ENCODE measurements around the gene AKIP1.
"Not testable (repeated sequence)": the region's sequence is repeated elsewhere in the genome, so short reads cannot be mapped to it uniquely, and the experiment has no call there.

Gene AKIP1

GRCh38 chr11:8917157-8917825 lies 6.3 kb downstream of the AKIP1 start:
- peak; percentile 97 for DNase-seq (ENCODE audit: low read depth, low spot score)

GRCh38 chr11:8922691-8923090 lies 11.7 kb downstream of the AKIP1 start:
- no peak for DNase-seq (ENCODE audit: low read depth, low spot score)

GRCh38 chr11:8925711-8926110 lies 14.7 kb downstream of the AKIP1 start:
- DNase-seq (ENCODE audit: low read depth, low spot score), result no peak

- no peak for DNase-seq (ENCODE audit: low read depth, low spot score)
Measured at GRCh38 chr11:8926236-8926635, 15.2 kb downstream of the AKIP1 start.

- DNase-seq (ENCODE audit: low read depth, low spot score), result no peak
Measured at GRCh38 chr11:8927233-8927632, 16.2 kb downstream of the AKIP1 start.

- DNase-seq (ENCODE audit: low read depth, low spot score), result no peak
Measured at GRCh38 chr11:8928205-8928604, 17.2 kb downstream of the AKIP1 start.

- DNase-seq (ENCODE audit: low read depth, low spot score), result peak; percentile 20
Measured at GRCh38 chr11:8928981-8929615, 18.1 kb downstream of the AKIP1 start.

GRCh38 chr11:8930456-8931175 lies 19.6 kb downstream of the AKIP1 start:
- DNase-seq (ENCODE audit: low read depth, low spot score), result peak; percentile 16

GRCh38 chr11:8932564-8933180 lies 21.7 kb downstream of the AKIP1 start, which contains the start of gene C11orf16:
C11orf16 (minus strand) TSS chr11:8932947; CDS start chr11:8932308, 639 bp downstream.
- DNase-seq (ENCODE audit: low read depth, low spot score), result no peak

GRCh38 chr11:8933931-8934330 lies 22.9 kb downstream of the AKIP1 start:
- DNase-seq (ENCODE audit: low read depth, low spot score), result no peak

GRCh38 chr11:8934742-8935488 lies 23.9 kb downstream of the AKIP1 start:
- peak; percentile 76 for DNase-seq (ENCODE audit: low read depth, low spot score)

GRCh38 chr11:8935789-8936188 lies 24.8 kb downstream of the AKIP1 start:
- DNase-seq (ENCODE audit: low read depth, low spot score), result not testable (repeated sequence)

GRCh38 chr11:8937159-8937558 lies 26.2 kb downstream of the AKIP1 start:
- DNase-seq (ENCODE audit: low read depth, low spot score), result no peak

- no peak for DNase-seq (ENCODE audit: low read depth, low spot score)
Measured at GRCh38 chr11:8937659-8938058, 26.7 kb downstream of the AKIP1 start.

GRCh38 chr11:8941341-8942103 lies 30.5 kb downstream of the AKIP1 start:
- DNase-seq (ENCODE audit: low read depth, low spot score), result no peak

- DNase-seq (ENCODE audit: low read depth, low spot score), result no peak
Measured at GRCh38 chr11:8942518-8943066, 31.6 kb downstream of the AKIP1 start, which contains the start of gene ASCL3. ASCL3 (minus strand) TSS chr11:8943016; CDS start chr11:8938161, 4,855 bp downstream.

GRCh38 chr11:8947230-8947943 lies 36.4 kb downstream of the AKIP1 start:
- no peak for DNase-seq (ENCODE audit: low read depth, low spot score)

- DNase-seq (ENCODE audit: low read depth, low spot score), result no peak
Measured at GRCh38 chr11:8948886-8949285, 37.9 kb downstream of the AKIP1 start.

- no peak for DNase-seq (ENCODE audit: low read depth, low spot score)
Measured at GRCh38 chr11:8956860-8957259, 45.9 kb downstream of the AKIP1 start.
